Endothelial cell of hepatic sinusoid (primary cell): Measurements from ENCODE around the gene TNIK.

Experiments
- in situ Hi-C: cut with HindIII; loops from 2 replicates; pipeline ENCODE4 v1.10.0; 2017; ENCODE audit warnings: low sequenced_read_pairs

Gene TNIK

GRCh38 chr3:171028025-171028778 lies 432.0 kb downstream of the TNIK start:
- in situ Hi-C loops: no loop called here

- in situ Hi-C loops: no loop called here
Observed at GRCh38 chr3:171026597-171027293, 433.5 kb downstream of the TNIK start, which contains the start of gene SLC2A2. SLC2A2 (minus strand) TSS chr3:171026720; CDS start chr3:171026670, 50 bp downstream.

- in situ Hi-C loops: no loop called here
Observed at GRCh38 chr3:171023566-171023965, 436.6 kb downstream of the TNIK start.

GRCh38 chr3:171021377-171021776 lies 438.8 kb downstream of the TNIK start:
- in situ Hi-C loops: no loop called here

GRCh38 chr3:171018156-171018935 lies 441.9 kb downstream of the TNIK start:
- in situ Hi-C loops: no loop called here

GRCh38 chr3:171013822-171014748 lies 446.1 kb downstream of the TNIK start:
- in situ Hi-C loops: no loop called here

GRCh38 chr3:171011873-171012336 lies 448.3 kb downstream of the TNIK start:
- in situ Hi-C loops: no loop called here
